Body of pancreas (tissue), 4 donors: Measurements from ENCODE around the gene BASP1.

Source experiments
- POLR2A ChIP-seq, 3 donors: fragments of 450-650 bp; IDR thresholded peaks; one replicate each; pipeline ENCODE4 v1.6.1; 2016; ENCODE audit warnings: antibody characterized with exemption in 3 of 3, mild to moderate bottlenecking in 2 of 3
- TF ChIP-seq, protein P1 (sequence below), 7 experiments: fragments of 450-650 bp in 4 of 7; fragments of 200-600 bp in 3 of 7; sonication (generic) in 3 of 7; IDR thresholded peaks; one replicate each; pipeline ENCODE4 v1.5.1; 2016 to 2019; ENCODE audit warnings: antibody characterized with exemption in 7 of 7

DNA sequence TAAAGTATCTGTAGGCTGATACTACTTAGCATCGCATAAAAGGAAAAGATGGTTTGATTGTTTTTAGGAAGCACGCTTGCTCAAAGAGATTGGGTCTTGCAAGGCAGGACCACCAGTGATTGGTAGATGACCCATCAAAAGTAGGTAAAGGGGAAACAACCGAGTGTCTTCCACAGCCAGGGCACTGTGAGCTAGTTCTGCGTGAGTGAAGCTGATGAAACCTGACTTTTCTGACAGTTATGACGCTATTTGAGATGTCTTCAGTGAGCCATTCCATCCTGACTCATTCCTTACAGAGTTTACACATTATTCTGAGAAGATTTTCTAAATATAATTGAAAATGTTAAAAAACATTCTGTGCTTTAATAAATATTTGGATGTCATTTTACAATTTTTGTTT, 49.7 kb downstream of the BASP1 start:
- TF ChIP-seq, protein P1, sequence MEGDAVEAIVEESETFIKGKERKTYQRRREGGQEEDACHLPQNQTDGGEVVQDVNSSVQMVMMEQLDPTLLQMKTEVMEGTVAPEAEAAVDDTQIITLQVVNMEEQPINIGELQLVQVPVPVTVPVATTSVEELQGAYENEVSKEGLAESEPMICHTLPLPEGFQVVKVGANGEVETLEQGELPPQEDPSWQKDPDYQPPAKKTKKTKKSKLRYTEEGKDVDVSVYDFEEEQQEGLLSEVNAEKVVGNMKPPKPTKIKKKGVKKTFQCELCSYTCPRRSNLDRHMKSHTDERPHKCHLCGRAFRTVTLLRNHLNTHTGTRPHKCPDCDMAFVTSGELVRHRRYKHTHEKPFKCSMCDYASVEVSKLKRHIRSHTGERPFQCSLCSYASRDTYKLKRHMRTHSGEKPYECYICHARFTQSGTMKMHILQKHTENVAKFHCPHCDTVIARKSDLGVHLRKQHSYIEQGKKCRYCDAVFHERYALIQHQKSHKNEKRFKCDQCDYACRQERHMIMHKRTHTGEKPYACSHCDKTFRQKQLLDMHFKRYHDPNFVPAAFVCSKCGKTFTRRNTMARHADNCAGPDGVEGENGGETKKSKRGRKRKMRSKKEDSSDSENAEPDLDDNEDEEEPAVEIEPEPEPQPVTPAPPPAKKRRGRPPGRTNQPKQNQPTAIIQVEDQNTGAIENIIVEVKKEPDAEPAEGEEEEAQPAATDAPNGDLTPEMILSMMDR (IDR thresholded peaks at IDR 0.05), result no peak
- no peak for TF ChIP-seq POLR2A (IDR thresholded peaks at IDR 0.05)
